ENCODE data around the gene CELA3B.
"Not testable (repeated sequence)": the region's sequence is repeated elsewhere in the genome, so short reads cannot be mapped to it uniquely, and the experiment has no call there.

Gene CELA3B

DNA sequence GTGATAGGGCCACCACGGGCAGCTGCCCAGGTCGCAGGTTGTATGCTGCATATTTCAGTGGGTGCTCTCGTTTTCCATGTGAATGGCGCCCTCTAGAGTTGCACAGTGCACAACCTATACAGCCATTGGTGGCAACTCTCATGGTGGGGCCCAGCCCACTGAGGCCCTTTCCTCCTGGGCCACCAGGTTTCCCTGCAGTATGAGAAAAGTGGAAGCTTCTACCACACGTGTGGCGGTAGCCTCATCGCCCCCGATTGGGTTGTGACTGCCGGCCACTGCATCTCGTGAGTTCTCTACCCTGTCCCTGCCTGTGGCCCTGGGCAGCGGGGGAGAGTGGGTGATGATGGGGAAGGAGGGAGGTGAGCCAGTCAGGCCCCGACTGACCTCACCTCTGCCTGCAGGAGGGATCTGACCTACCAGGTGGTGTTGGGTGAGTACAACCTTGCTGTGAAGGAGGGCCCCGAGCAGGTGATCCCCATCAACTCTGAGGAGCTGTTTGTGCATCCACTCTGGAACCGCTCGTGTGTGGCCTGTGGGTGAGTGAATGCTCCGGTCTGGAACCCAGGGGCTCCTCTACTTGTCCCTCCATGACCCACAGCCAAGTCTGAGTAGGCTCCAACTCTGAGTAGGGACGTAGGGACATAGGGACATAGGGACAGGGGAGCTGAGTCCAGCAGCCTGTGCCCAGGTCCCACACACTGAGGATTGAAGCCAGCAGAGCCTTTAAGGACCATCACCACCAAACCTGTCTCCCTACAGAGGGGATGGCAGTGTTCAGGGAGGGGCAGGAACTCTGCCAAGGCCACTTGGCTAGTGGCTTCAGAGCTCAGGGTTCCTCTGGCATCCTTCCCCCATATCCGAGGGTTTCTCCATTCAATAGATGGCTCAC, 28.7 kb downstream of the CELA3B start:
- not testable (repeated sequence) for H3K27ac ChIP-seq

DNA sequence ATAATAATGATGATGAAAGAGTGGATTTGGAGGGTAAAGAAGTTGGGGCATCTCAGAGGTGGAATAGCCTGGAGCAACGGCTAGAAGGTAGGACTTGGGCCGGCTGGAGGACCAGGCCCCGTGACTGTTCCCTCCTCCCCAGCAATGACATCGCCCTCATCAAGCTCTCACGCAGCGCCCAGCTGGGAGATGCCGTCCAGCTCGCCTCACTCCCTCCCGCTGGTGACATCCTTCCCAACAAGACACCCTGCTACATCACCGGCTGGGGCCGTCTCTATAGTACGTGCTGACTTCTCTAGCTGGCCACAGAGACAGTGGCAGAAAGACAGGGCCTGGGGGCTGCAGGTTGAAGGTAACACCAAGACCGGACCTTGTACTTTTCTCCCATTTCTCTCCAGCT, 29.9 kb downstream of the CELA3B start:
- not testable (repeated sequence) for H3K27ac ChIP-seq

More for the DNA sequence above, 28.7 kb downstream of the CELA3B start:
- TF ChIP-seq, protein P1, sequence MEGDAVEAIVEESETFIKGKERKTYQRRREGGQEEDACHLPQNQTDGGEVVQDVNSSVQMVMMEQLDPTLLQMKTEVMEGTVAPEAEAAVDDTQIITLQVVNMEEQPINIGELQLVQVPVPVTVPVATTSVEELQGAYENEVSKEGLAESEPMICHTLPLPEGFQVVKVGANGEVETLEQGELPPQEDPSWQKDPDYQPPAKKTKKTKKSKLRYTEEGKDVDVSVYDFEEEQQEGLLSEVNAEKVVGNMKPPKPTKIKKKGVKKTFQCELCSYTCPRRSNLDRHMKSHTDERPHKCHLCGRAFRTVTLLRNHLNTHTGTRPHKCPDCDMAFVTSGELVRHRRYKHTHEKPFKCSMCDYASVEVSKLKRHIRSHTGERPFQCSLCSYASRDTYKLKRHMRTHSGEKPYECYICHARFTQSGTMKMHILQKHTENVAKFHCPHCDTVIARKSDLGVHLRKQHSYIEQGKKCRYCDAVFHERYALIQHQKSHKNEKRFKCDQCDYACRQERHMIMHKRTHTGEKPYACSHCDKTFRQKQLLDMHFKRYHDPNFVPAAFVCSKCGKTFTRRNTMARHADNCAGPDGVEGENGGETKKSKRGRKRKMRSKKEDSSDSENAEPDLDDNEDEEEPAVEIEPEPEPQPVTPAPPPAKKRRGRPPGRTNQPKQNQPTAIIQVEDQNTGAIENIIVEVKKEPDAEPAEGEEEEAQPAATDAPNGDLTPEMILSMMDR (IDR thresholded peaks at IDR 0.05): peak; percentile 50

DNA sequence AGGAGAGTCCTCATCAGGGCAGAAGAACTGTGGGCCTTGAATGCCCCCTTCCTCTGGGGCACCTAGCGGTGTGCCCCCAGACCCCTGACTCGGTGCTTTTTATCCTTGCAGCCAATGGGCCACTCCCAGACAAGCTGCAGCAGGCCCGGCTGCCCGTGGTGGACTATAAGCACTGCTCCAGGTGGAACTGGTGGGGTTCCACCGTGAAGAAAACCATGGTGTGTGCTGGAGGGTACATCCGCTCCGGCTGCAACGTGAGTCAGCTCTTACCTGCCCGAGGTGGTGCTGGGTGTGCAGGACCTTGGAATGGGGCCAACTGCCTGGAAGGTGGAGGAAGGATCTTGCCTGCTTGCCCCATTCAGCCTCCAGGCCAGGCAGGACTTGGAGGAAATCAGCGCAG, 30.4 kb downstream of the CELA3B start:
- not testable (repeated sequence) for H3K27ac ChIP-seq

DNA sequence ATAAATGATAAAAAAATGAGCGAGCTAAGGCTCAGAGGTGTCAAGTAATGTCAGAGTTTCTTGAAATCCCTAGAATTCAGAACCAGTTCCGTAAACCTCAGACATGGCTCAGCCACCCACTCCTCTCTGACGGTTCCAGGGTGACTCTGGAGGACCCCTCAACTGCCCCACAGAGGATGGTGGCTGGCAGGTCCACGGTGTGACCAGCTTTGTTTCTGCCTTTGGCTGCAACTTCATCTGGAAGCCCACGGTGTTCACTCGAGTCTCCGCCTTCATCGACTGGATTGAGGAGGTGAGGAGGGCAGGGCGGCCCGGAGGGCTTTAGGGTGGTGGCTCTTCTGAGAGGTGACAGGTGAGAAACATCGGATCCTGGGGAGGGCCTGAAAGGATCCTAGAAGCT, 32.7 kb downstream of the CELA3B start:
- not testable (repeated sequence) for H3K27ac ChIP-seq

DNA sequence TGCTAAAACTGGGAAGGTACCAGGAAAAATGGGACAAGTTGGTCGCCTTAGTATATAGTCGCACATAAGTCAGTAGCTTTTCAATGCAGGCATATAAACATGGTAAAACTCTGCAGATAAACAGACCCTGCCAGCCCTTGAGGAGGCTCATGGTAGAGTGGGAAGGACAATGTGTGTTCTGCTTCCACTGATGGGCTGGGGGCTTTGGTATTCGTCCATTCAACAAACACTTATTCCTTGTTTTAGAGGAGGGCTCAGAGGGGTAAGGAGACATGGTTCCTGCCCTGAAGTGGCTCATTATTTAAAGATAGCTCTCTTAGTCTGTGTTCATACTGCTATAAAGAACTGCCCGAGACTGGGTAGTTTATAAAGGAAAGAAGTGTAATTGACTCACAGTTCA, 35.9 kb downstream of the CELA3B start:
- not testable (repeated sequence) for H3K27ac ChIP-seq

DNA sequence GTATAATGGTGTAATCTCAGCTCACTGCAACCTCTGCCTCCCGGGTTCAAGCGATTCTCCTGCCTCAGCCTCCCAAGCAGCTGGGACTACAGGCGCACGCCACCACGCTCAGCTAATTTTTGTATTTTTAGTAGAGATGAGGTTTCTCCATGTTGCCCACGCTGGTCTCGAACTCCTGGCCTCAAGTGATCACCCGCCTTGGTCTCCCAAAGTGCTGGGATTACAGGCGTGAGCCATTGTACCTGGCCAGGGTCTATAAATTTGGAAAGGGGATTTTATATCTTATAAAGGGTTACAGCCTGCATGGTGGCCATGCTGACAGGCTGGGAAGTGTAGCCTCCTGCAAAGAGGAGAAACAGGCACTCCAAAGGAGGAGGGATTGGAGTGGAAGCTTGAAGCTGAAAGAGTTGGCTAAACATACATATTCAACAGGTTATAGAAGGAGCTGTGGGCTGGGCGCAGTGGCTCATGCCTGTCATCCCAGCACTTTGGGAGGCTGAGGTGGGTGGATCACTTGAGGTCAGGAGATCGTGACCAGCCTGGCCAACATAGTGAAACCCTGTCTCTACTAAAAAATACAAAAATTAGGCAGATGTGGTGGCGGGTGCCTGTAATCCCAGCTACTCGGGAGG, 37.9 kb downstream of the CELA3B start:
- not testable (repeated sequence) for H3K27ac ChIP-seq

DNA sequence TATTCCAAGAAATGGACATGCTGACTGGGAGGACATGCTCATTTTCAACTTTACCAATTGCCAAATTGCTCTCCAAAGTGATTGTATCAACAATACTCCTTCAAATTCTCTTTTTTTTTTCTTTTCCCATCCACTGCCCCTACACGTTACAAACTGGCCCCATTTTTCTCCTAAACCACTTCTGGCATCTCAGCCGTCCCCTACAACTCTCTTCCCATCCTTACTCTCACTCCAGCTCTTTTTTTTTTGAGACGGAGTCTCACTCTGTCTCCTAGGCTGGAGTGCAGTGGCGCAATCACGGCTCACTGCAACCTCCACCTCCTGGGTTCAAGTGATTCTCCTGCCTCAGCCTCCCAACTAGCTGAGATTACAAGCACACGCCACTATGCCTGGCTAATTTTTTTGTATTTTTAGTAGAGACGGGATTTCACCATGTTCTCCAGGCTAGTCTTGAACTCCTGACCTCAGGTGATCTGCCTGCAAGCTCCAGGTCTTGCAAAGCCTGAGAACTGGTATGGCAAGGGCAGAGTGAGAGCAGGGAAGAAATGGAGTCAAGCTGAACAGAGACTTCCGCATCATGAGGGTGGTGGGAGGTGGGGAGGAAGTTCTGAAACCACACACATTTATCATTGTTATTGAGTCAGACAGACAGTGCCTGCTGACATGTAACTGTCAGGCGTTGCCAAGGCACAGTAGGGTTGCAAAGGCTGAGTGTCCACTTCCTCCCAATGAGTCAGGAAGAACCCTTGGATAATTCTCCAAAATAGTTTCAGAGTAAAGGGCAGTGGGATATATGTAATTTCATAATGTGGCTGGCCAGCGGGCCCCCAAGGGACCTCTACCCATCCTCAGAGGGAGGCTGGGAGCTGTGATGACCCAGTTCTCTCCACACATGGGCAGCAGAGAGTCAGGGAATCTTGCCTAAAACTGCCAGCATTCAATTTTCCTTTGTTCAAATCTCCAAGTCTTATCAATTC, 42.0 kb downstream of the CELA3B start:
- no peak overlapping the region for H3K27ac ChIP-seq

DNA sequence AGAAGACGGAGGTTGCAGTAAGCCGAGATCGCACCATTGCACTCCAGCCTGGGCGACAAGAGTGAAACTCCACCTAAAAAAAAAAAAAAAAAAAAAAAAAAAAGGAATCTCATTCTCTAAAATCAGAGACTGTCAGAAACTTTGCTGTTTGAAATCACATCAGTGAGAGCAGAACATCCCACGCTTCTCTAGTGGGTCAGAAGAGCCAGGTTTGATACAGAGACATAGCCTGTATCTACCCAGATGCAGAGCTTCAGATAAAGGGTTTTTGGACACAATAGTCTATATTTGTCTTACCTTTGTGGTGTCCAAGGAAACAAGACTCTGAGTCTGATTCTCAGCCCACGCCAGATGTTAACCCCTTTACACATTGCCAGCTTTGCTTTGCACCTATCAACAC, 44.2 kb downstream of the CELA3B start:
- H3K27ac ChIP-seq: no peak overlapping the region
- TF ChIP-seq ZFX (IDR thresholded peaks at IDR 0.05; ENCODE audit: borderline replicate concordance): no peak
- TF ChIP-seq, protein P1 (IDR thresholded peaks at IDR 0.05): no peak

More for the DNA sequence above, 42.0 kb downstream of the CELA3B start:
- no peak for TF ChIP-seq ZFX (IDR thresholded peaks at IDR 0.05; ENCODE audit: borderline replicate concordance)
- TF ChIP-seq, protein P1 (IDR thresholded peaks at IDR 0.05): 0 out of 2 replicates have a peak, but pooled peaks have one; percentile 6

DNA sequence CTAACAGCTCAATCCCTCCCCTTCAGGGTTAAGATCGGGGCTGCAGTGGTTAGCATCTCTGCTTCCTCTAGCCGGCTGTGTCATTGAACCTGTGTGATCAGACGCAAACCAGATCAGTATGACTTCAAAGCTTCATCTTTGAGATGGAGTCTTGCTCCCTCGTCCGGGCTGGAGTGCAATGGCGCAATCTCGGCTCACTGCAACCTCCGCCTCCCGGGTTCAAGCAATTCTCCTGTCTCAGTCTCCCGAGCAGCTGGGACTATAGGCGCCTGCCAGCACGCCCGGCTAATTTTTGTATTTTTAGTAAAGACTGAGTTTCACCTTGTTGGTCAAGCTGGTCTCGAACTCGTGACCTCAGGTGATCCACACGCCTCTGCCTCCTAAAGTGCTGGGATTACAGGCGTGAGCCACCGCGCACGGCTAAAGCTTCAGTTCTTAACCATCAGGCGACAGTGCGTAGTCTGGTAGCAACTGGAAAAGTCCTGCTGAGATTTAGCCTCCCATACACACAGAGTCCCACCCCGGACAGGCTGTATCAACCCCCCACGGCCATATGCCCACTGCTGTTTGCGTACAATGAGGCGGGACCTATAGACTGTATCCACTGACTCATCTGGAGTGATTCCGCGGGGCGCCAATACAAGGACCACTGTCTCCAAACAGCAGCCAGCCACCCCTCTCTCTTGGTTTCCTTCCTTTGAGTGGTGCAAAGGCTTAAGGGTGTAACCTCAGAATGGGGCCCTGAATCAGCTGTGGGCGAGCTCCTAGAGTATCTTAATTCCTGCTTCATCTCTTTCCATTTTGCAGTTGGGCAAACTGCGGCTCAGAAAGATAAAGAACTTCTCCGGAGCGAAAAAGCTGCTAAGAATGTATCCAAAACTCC, 47.9 kb downstream of the CELA3B start:
- H3K27ac ChIP-seq: peak overlapping the region; percentile 87
- TF ChIP-seq ZFX (IDR thresholded peaks at IDR 0.05; ENCODE audit: borderline replicate concordance): no peak
- TF ChIP-seq, protein P1 (IDR thresholded peaks at IDR 0.05): peak; percentile 29
